ENCODE results near the gene CACNA2D1.
A peak's percentile ranks its signal among the peaks of the same experiment; 100 is the strongest.

The CACNA2D1 gene

GRCh38 chr7:82284936-82285519 lies 158.5 kb downstream of the CACNA2D1 start:
- H3K9ac ChIP-seq (ENCODE audit: low read length), result no peak overlapping the region
- no peaks in the 10 kb centered on the region for H3K36me3 ChIP-seq (ENCODE audit: control insufficient read depth in 1 of 2, insufficient read depth in 2 of 2, low read depth in 1 of 2, low read length in 2 of 2)
- H3K4me1 ChIP-seq (ENCODE audit: control insufficient read depth, insufficient read depth, low read depth, low read length), result peaks cover 3% of the 10 kb centered on the region
- H3K79me1 ChIP-seq (replicated peaks; ENCODE audit: low read length, poor library complexity, severe bottlenecking), result peaks cover 2% of the 10 kb centered on the region
- H3K18ac ChIP-seq (ENCODE audit: low read depth in 1 of 2, low read length in 2 of 2), result no peak overlapping the region
- H3K27ac ChIP-seq (ENCODE audit: low read length, poor library complexity, severe bottlenecking), result peak overlapping the region; percentile 85
- no peak overlapping the region for H2AK5ac ChIP-seq (ENCODE audit: low read length, severe bottlenecking)
- H2BK120ac ChIP-seq (ENCODE audit: low read depth, low read length), result no peak overlapping the region
- H3K23ac ChIP-seq (ENCODE audit: low read length in 2 of 2), result no peak overlapping the region
- no peak overlapping the region for H2BK5ac ChIP-seq (ENCODE audit: low read depth, low read length, poor library complexity, severe bottlenecking)
- H4K8ac ChIP-seq (ENCODE audit: low read length), result peak overlapping the region; percentile 2
- no peak overlapping the region for H2AFZ ChIP-seq (ENCODE audit: low read depth, low read length)
- no peak overlapping the region for H3K4ac ChIP-seq (ENCODE audit: low read depth in 1 of 2, low read length in 2 of 2)
- no peak overlapping the region for H2BK12ac ChIP-seq (ENCODE audit: low read length in 2 of 2)
- H3K14ac ChIP-seq (ENCODE audit: low read length in 2 of 2), result no peak overlapping the region
- H4K91ac ChIP-seq (ENCODE audit: low read length), result no peak overlapping the region
- no peak overlapping the region for H3K4me3 ChIP-seq (ENCODE audit: insufficient read depth in 1 of 2, low read depth in 1 of 2, low read length in 2 of 2)
- peak overlapping the region; percentile 2 for H3K4me2 ChIP-seq (ENCODE audit: low read length, poor library complexity, severe bottlenecking)
- no peak for DNase-seq
- H2BK15ac ChIP-seq (ENCODE audit: low read depth, poor library complexity, severe bottlenecking), result no peak overlapping the region
- 83% methylated on average over 5 of the region's 6 CpGs for WGBS
- H3K27me3 ChIP-seq (ENCODE audit: control insufficient read depth in 1 of 2, insufficient read depth in 1 of 2, low read length in 2 of 2), result no peaks in the 10 kb centered on the region
- H3K9me3 ChIP-seq (ENCODE audit: control insufficient read depth, low read length), result no peaks in the 10 kb centered on the region

GRCh38 chr7:82275342-82275741 lies 168.2 kb downstream of the CACNA2D1 start:
- Histone ChIP-seq H3K27ac (ENCODE audit: low read length, poor library complexity, severe bottlenecking) (no peak overlapping the region), H2BK12ac (ENCODE audit: low read length in 2 of 2) (no peak overlapping the region), H2AFZ (ENCODE audit: low read depth, low read length) (no peak overlapping the region), H3K9me3 (ENCODE audit: control insufficient read depth, low read length) (no peaks in the 10 kb centered on the region), H4K8ac (ENCODE audit: low read length) (no peak overlapping the region), H2BK5ac (ENCODE audit: low read depth, low read length, poor library complexity, severe bottlenecking) (no peak overlapping the region), H3K27me3 (ENCODE audit: control insufficient read depth in 1 of 2, insufficient read depth in 1 of 2, low read length in 2 of 2) (no peaks in the 10 kb centered on the region), H2BK120ac (ENCODE audit: low read depth, low read length) (no peak overlapping the region), H3K18ac (ENCODE audit: low read depth in 1 of 2, low read length in 2 of 2) (no peak overlapping the region), H3K23ac (ENCODE audit: low read length in 2 of 2) (no peak overlapping the region), H3K14ac (ENCODE audit: low read length in 2 of 2) (no peak overlapping the region), H3K4me2 (ENCODE audit: low read length, poor library complexity, severe bottlenecking) (no peak overlapping the region), H3K9ac (ENCODE audit: low read length) (no peak overlapping the region), H2AK5ac (ENCODE audit: low read length, severe bottlenecking) (no peak overlapping the region), H3K4me3 (ENCODE audit: insufficient read depth in 1 of 2, low read depth in 1 of 2, low read length in 2 of 2) (no peak overlapping the region), H3K4me1 (ENCODE audit: control insufficient read depth, insufficient read depth, low read depth, low read length) (no peaks in the 10 kb centered on the region), H2BK15ac (ENCODE audit: low read depth, poor library complexity, severe bottlenecking) (no peak overlapping the region), H3K4ac (ENCODE audit: low read depth in 1 of 2, low read length in 2 of 2) (no peak overlapping the region), H4K91ac (ENCODE audit: low read length) (no peak overlapping the region), H3K79me1 (replicated peaks; ENCODE audit: low read length, poor library complexity, severe bottlenecking) (peaks cover 2% of the 10 kb centered on the region), H3K36me3 (ENCODE audit: control insufficient read depth in 1 of 2, insufficient read depth in 2 of 2, low read depth in 1 of 2, low read length in 2 of 2) (no peaks in the 10 kb centered on the region)
- DNase-seq, result no peak
- 74% methylated on average over 2 of the region's 3 CpGs for WGBS

- Histone ChIP-seq H3K4ac (ENCODE audit: low read depth in 1 of 2, low read length in 2 of 2) (no peak overlapping the region), H3K27me3 (ENCODE audit: control insufficient read depth in 1 of 2, insufficient read depth in 1 of 2, low read length in 2 of 2) (no peaks in the 10 kb centered on the region), H3K36me3 (ENCODE audit: control insufficient read depth in 1 of 2, insufficient read depth in 2 of 2, low read depth in 1 of 2, low read length in 2 of 2) (no peaks in the 10 kb centered on the region), H2BK15ac (ENCODE audit: low read depth, poor library complexity, severe bottlenecking) (no peak overlapping the region), H3K9me3 (ENCODE audit: control insufficient read depth, low read length) (no peaks in the 10 kb centered on the region), H2BK12ac (ENCODE audit: low read length in 2 of 2) (no peak overlapping the region), H2BK5ac (ENCODE audit: low read depth, low read length, poor library complexity, severe bottlenecking) (no peak overlapping the region), H3K9ac (ENCODE audit: low read length) (no peak overlapping the region), H4K91ac (ENCODE audit: low read length) (no peak overlapping the region), H3K79me1 (replicated peaks; ENCODE audit: low read length, poor library complexity, severe bottlenecking) (peaks cover 2% of the 10 kb centered on the region), H3K18ac (ENCODE audit: low read depth in 1 of 2, low read length in 2 of 2) (no peak overlapping the region), H3K4me1 (ENCODE audit: control insufficient read depth, insufficient read depth, low read depth, low read length) (no peaks in the 10 kb centered on the region), H2AFZ (ENCODE audit: low read depth, low read length) (no peak overlapping the region), H4K8ac (ENCODE audit: low read length) (no peak overlapping the region), H3K23ac (ENCODE audit: low read length in 2 of 2) (no peak overlapping the region), H2BK120ac (ENCODE audit: low read depth, low read length) (no peak overlapping the region), H3K27ac (ENCODE audit: low read length, poor library complexity, severe bottlenecking) (no peak overlapping the region), H3K4me3 (ENCODE audit: insufficient read depth in 1 of 2, low read depth in 1 of 2, low read length in 2 of 2) (no peak overlapping the region), H3K4me2 (ENCODE audit: low read length, poor library complexity, severe bottlenecking) (no peak overlapping the region), H2AK5ac (ENCODE audit: low read length, severe bottlenecking) (no peak overlapping the region), H3K14ac (ENCODE audit: low read length in 2 of 2) (no peak overlapping the region)
- no peak for DNase-seq
These were observed 168.9 kb downstream of the CACNA2D1 start for GRCh38 chr7:82274681-82275080.

- Histone ChIP-seq H3K36me3 (ENCODE audit: control insufficient read depth in 1 of 2, insufficient read depth in 2 of 2, low read depth in 1 of 2, low read length in 2 of 2) (no peaks in the 10 kb centered on the region), H3K27me3 (ENCODE audit: control insufficient read depth in 1 of 2, insufficient read depth in 1 of 2, low read length in 2 of 2) (no peaks in the 10 kb centered on the region), H3K18ac (ENCODE audit: low read depth in 1 of 2, low read length in 2 of 2) (no peak overlapping the region), H3K9ac (ENCODE audit: low read length) (no peak overlapping the region), H2BK15ac (ENCODE audit: low read depth, poor library complexity, severe bottlenecking) (no peak overlapping the region), H3K27ac (ENCODE audit: low read length, poor library complexity, severe bottlenecking) (no peak overlapping the region), H3K4me1 (ENCODE audit: control insufficient read depth, insufficient read depth, low read depth, low read length) (no peaks in the 10 kb centered on the region), H4K91ac (ENCODE audit: low read length) (no peak overlapping the region), H2AK5ac (ENCODE audit: low read length, severe bottlenecking) (no peak overlapping the region), H3K9me3 (ENCODE audit: control insufficient read depth, low read length) (no peaks in the 10 kb centered on the region), H4K8ac (ENCODE audit: low read length) (no peak overlapping the region), H2BK120ac (ENCODE audit: low read depth, low read length) (no peak overlapping the region), H3K14ac (ENCODE audit: low read length in 2 of 2) (no peak overlapping the region), H3K4me2 (ENCODE audit: low read length, poor library complexity, severe bottlenecking) (no peak overlapping the region), H2BK5ac (ENCODE audit: low read depth, low read length, poor library complexity, severe bottlenecking) (no peak overlapping the region), H2BK12ac (ENCODE audit: low read length in 2 of 2) (no peak overlapping the region), H3K4me3 (ENCODE audit: insufficient read depth in 1 of 2, low read depth in 1 of 2, low read length in 2 of 2) (no peak overlapping the region), H2AFZ (ENCODE audit: low read depth, low read length) (no peak overlapping the region), H3K4ac (ENCODE audit: low read depth in 1 of 2, low read length in 2 of 2) (no peak overlapping the region), H3K23ac (ENCODE audit: low read length in 2 of 2) (no peak overlapping the region), H3K79me1 (replicated peaks; ENCODE audit: low read length, poor library complexity, severe bottlenecking) (peaks cover 2% of the 10 kb centered on the region)
- DNase-seq, result no peak
- 60% methylated on average over 3 of the region's 3 CpGs for WGBS
These were observed 169.7 kb downstream of the CACNA2D1 start for GRCh38 chr7:82273886-82274285.
